GM12892 (cell line): ENCODE measurements around the gene RUNDC3A.

Experiments
- POLR2A ChIP-seq: IDR thresholded peaks from 2 replicates; pipeline ENCODE4 v1.6.1; 2011; ENCODE audit warnings: low read depth, low read length, control low read depth
- POLR2AphosphoS5 ChIP-seq: IDR thresholded peaks from 2 replicates; pipeline ENCODE4 v1.6.1; 2011; ENCODE audit warnings: low read depth, low read length, control low read depth
- TAF1 ChIP-seq: IDR thresholded peaks from 2 replicates; pipeline ENCODE4 v1.6.1; 2011; ENCODE audit warnings: low read depth, mild to moderate bottlenecking, control low read depth, low read length, borderline replicate concordance

GRCh38 chr17:44324092-44324570 is 15.7 kb downstream of the RUNDC3A start:
- TF ChIP-seq POLR2AphosphoS5 = no peak
- TF ChIP-seq POLR2A = no peak
- no peak for TF ChIP-seq TAF1
